GM19043 (cell line): ENCODE data around the gene PHB1.
"Not testable (repeated sequence)": the region's sequence is repeated elsewhere in the genome, so short reads cannot be mapped to it uniquely, and the experiment has no call there.

Experiments
- ATAC-seq: cut with Tn5 transposase; IDR thresholded peaks from one replicate; pipeline ENCODE4 v1.9.1; 2021; ENCODE audit warnings: low read depth; ENCODE audit not compliant: unreplicated experiment

Gene PHB1

DNA sequence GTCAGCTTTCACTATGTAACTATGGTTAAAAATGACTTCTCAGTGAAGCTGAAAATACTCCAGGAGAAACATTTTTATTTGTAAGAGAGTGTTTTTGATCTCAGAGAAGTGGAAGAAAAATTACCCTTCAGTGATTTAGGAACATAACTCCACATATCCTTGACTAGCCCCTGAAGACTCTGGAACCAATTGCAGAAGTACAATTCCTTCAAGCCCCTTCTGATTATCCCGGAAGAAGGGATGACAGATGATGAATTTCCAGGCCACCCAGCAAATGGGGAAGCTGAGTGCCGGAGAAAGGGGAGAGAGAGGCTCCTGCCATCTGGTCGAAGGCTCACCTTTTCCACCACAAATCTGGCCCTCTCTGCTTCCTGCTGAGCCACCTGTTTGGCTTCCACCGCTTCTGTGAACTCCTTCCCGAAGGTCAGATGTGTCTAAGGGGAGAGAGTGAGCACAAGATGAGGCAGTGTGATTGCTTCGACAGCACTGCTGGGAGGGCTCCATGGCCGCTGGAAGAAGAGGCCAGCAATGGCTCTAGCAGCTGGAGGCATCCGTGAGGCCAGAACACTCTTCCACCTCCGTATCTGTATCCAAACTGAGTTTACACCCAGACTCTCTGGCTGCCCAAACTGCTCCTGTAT lies 8.1 kb downstream of the PHB1 start:
- ATAC-seq = no peak

DNA sequence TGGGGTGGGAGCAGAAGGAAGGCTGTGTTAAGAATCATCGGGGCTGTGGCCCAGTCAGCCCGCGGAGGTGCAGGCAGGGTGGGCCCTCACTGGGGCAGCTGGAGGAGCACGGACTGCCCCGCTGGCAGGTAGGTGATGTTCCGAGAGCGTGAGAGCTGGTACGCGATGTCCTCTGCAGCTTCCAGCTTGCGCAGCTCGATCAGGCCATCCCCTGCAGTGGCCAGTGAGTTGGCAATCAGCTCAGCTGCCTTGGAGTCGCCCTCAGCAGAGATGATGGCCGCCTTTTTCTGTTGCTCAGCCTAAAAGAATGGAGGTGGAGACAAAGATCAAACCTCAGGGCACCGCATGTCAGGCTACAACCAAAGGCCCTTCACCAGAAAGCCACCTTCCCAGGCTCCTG lies 9.8 kb downstream of the PHB1 start:
- no peak for ATAC-seq

DNA sequence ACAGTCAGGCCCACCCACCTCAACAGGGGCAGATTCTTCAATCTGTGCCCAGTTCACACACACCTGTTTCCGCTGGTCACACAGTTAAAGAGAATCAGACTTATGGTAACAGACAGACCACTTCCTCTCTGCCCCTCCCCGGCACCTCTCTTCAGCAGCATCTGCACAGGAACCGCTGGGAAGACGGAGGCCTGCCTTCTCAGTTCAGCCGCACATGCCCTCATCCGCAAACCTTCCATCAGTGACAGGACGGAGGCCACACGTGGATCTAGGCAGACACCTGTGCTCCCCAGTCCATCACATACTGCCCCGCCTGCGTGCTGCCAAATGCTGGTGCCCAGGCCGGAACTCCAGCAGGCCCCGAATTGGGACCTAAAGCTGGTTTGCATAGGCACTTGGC lies 10.3 kb downstream of the PHB1 start:
- no peak for ATAC-seq

DNA sequence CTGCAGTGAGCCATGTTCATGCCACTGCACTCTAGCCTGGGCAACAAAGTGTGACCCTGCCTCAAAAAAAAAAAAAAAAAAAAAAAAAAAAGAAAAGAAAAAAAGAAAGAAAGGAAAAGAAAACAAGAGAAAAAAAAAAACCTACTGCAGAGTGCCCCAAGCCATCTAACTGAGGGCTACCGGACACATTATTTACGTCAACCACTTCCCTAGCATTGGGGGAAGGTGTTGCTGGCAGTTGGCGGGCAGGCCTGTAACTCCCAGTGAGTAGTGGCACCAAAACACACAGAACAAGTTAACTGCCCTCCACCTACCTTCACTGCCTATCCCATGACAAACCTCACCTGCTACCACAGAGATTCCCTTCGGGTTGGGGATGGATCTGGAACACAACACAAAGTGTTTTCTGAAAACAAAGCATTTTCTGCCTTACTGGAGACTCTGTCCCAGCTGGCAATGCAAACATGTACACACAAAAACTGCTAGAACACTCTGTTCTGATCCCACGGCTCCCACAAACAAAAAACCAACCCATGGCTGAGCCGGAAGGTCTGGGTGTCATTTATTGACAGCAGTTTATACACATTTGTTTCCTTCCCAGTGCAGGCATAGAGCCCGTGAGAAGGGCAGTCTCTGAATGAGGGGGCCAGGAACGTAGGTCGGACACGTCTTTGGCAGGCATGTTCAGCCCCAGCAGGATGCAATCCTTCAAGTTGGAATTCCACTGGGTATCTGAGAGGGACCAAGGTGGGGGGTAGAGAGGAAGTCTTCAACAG lies 11.0 kb downstream of the PHB1 start:
- ATAC-seq = no peak

DNA sequence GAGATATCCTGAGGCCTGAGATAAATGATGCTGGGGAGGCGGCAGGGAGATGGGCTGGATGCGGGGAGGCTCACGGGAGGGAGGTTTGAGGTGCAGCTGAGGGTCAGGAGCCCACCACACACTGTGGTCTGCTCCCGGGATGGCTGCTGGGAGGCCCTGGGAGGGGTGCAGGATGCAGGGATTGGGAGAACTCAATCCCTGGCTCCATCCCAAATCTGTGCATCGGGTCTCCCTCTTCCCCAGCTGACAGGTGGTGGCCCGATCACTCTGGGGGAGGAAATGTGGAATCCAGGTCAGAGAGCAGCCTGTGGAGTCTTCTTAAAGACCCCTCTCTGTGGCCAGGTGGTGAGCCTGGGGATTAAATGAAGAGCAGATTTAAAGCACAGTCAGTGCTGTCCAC lies 12.0 kb downstream of the PHB1 start:
- ATAC-seq = no peak

DNA sequence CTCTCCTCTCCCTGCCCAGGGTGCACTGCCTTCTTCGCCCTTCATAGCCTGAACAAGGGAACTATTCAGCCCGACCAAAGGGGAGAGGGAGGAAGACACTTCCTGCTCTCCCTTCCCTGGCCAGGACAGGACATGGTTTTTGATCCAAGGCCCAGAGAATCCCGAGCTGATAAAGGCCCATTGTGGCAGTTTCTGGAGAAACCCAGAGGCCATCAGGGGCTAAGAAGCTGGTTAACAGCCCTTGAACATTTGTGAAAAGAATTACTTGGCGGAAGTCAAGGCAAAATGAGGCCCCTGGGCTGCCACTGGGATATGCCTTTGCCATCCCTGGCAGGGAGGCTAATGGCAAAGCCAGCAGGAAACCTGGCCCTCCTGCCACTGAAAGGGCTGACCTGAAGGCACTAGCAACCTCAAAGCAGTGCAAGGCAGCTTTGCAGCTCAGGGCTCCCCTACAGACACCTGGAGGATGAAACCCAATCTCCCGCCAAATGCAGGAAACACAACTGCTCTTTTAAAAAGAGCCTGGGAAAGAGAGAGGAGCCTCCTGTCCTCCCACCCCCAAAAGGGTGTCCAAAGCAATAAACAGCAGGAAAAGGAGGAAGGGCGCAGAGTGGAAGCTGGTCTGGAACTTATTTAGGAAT lies 12.6 kb downstream of the PHB1 start:
- no peak for ATAC-seq

DNA sequence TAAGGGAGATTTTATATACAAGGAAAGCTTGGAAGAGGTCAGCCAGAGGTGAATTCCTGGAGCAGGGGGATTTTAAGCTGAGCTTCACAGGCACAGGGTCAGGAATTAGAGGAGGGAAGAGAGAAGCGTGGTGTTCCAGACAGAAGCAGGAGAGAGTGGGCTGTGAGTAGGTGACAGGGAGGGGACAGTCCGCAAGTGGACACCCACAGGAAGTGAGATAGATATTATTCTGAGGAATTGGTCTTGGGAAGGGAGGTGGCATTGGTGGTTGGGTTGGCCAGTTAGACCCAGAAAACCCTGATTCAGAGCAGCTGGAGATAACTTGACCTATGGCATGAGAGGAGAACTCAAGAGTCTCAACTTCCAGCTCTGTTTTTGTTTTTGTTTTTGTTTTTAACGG lies 14.7 kb downstream of the PHB1 start:
- no peak for ATAC-seq

DNA sequence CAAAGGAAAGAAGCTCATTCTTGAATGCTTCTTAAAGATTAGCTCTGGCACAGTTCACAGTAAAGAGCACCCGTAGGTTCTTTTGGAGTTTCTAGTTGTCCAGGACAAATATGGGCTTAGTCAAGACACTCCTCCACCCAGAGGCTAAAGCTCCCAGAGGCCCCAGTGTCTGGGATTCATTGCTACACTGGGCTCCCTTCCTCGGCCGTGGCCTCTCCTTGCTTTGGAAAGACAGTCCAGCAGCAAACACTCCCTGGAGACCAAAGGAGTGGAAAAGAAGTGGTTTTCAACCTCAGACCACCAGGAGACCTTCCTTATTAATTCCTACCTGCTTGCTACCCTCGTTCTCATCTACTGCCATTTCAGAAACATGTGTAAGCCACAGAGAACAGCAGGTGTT lies 17.1 kb downstream of the PHB1 start:
- ATAC-seq = no peak

DNA sequence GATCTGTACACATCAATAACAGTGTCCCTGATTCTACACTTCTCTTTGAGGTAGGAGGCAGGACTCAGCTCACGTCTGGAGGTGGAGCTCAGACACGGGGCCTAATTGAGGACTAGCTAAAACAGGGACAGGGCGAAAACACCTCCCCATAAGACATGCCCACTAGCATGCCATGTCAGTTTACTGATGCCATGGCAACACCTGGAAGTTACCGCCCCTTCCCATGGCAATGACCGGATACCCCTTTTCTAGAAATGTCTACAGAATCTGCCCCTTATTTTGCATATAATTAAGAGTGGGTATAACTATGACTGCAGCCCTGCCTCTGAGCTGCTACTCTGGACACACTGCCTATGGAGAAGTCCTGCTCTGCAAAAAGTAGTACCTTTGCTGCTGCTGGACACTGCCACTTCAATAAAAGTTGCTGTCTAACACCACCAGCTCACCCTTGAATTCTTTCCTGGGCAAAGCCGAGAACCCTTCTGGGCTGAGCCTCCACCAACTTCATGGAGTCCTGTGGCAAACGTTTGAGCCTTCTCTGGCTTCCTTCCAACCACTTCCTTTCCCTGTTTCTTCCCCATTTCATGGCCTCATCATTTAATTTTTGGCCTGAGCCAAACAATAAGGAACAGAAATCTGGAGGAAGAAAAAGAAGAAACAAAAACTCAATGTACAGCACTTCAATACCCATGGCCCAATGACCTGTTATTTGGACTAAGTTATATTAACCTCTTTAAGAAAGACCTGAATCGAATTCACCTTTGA lies 21.0 kb downstream of the PHB1 start:
- ATAC-seq = no peak

DNA sequence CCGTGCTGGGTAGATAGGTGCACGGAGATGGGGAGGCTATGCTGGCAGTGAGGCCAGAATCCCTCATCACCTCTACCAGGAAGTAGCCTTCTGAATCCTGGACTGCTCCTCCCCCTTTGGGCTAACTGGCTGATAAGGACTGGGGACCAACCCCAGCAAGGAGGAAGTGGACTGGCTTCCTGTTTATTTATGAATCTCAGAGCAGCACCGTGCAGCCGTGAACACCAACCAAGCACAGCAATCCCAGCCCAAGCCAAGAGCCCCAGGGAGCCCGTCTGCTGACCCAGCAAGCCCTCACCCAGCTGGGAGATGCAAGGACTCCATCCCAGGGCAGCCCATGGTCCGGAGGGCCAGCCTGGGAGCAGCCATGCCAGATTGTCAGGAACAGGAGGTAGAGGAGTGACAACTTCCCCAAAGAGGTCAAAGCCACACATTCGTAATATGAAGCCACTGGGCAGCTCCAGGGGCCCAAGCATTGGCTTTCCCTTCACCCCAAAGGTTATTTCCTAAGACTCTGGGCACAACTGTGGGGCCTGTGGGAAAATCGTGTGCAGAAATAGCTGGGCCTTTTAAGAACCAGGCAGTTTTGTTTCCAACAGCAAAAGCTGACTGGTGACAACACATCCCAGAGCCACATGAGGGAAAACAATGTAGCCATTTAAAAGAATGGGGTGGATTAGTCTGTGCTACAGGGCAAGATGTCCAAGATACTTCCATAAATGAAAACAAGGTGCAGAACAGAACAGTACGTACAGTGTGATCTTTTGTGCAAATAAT lies 23.9 kb downstream of the PHB1 start:
- ATAC-seq = no peak

DNA sequence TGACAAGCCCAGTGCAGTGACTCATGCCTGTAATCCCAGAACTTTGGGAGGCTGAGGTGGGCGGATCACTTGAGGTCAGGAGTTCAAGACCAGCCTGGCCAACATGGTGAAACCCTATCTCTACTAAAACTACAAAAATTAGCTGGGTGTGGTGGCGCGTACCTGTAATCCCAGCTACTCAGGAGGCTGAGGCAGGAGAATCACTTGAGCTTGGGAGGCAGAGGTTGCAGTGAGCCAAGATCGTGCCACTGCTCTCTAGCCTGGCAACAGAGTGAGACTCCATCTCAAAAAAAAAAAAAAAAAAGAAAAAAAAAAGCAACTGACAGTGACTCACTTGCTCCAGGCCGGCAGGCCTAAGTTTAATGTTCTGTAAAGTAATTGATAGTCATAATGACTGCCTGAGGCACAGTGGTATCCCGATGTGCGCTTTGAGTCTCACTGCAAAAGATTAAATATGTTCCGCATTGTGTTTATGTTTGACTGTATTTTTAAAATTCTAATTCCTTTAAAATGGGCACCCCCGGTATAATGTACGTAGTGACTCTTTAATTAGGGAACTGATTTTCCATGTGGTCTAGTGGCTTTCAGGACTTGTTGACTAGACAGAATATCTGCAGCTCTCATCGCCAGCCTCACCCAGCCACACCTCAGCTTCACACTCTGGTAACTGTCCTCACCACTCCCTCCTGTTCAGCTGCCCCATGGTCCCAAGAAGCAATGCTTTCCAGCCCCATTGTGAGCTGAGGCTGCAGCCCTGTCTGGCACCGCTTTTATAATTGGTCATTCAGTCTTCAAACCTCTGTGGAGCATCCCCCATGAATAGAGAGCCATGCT lies 25.0 kb downstream of the PHB1 start:
- not testable (repeated sequence) for ATAC-seq

DNA sequence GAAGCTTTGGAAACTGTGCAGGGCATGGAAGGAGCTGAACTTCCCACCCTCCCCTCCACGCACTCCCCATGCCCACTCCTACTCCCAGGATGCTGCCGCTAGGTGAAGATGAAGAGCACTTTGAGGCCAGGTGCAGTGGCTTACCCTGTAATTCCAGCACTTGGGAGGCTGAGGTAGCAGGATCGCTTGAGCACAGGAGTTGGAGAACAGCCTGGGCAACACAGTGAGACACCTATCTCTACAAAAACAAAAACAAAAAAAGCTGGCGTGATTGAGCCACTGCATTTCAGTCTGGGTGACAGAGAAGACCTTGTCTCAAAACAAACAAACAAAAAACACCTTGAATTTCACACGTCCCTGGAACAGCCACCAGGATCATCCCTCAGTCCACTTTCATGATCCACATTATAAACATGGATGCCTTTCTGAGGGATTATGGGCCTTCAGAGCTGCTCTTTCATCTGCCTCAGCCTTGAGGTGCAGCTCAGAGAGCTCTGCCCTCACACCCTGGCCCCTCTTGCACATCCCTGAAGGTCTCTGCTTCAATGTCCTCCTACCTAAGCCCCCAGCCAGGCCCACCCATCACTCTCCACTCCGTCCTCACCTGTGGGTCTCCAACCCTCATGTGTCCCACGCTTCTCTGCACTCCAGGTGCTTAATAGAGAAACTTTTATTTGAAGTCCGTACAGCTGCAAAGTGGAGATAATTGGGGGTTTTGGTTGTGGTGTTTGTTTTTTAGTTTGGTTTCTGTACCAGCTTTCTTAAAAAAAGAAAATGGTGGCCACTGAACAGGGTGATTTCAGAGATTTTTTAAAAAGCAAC lies 25.8 kb downstream of the PHB1 start:
- no peak for ATAC-seq

DNA sequence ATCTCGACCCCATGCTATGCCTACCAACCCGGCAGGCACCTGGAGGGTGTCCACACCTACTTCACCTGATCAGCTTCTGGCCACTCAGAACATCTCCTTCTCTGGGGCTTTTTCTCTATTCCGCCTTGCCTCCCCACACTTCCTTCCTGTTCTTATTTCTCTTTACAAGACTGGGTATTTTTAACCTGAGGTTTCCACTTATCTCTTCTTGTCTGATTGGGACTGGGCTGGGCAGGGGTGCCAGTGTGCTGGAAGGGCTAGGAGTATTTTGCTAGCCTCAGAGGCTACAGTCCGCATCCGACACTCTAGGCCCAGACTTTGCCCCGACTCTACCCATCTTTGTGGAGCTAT lies 26.4 kb downstream of the PHB1 start:
- ATAC-seq = peak; percentile 60

DNA sequence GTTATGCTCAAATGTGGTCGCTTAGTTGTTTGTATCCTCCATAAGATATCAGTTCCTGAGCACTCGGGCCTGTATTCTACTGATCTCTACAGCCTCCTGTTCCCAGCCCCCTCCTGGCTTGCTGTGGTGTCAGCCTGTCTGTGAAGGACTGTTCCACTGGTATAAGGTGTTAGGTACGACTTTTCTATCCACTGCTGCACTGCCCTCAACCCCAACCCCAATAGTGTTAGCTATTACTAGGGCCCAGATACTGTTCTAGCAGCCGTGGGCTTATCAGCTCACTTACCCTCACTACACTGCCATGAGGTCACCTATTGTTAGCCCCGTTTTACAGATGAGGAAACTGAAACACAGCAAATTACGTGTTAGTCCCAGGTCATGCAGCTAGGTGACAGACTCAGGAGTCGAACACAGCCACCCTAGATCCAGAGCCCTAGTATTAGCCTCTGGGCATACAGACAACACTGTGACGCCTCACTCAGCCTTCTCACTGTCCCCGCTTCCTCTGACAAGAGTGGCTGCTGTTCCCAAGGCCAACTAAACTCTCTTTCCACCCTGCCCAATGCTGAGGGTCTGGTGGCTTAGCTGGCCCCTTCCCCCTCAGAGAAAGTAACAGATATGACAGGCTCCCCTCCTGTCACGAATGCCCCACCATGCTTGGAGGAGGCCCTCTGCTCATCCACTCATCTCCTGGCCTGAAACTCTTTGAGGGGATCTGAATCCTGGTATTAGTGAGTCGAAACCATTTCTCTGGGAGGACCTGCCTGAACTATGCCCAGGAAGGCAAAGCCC lies 27.0 kb downstream of the PHB1 start:
- no peak for ATAC-seq

DNA sequence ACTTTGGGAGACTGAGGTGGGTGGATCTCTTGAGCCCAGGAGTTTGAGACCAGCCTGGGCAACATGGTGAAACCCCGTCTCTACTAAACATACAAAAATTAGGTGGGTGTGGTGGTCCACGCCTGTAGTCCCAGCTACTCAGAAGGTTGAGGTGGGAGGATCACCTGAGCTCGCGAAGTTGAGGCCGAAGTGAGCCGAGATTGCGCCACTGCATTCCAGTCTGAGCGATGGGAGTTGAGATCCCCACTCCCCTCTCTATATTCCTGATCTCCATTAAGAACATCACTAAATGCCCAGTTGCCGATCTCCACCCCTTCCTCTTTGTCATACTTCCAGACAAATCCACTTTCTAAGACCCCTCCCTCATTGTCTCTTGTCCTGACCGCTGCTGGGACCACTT lies 28.3 kb downstream of the PHB1 start:
- ATAC-seq = no peak

DNA sequence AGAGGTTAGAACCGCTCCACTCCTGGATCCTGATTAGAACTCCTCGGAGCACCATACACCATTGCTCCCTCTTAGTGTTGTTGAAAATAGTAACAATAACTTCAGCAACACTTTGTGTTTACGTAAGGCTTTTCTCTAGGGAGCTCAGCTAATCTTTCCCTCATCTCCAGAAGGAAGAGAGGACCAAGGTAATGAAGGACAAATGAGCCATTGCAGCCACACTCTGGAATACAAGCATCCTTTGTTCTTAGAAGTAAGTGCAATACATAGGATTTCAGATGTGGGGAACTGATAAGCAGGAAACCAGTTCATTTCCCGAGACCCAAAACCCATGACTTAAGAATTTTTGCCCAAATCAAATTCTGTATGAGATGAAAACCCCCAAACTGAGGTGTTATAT lies 29.7 kb downstream of the PHB1 start:
- ATAC-seq = no peak

DNA sequence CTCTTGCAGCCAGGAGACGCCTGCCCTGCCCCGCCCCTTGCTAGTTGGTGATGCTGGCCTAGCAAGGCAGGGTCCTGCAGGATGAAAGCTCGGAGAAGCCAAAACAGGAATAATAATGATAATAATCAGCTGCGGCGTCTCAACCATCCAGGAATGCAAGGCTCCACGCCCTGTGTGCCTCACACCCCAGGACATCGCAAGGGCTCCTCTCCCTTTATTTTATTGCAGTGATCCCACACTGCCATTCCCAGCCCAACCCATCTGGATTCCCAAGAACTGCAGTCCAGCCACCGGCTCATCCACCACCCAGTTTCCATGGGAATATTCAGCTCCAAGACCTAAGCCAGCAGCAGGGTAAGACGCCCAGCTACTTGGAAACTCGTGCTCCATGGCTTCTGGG lies 31.6 kb downstream of the PHB1 start:
- no peak for ATAC-seq

DNA sequence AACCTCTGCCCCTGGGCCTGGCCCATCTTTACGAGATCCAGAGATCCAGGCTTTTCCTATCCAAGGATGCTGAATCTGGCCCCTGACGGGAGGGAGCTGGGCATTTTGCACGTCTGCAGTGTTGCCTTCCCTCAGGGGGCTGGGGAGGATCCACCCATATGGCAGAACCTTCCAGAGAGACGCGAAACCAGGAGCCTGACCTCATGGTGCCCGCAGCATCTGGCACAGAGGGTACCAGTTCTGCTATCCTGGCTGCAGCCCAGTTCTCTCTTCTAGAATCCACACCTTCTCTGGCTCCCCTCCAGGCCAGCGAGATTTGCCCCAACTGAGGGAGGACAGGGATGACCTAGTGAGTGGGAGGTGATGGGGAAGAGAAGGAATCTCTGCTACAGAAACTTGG lies 32.1 kb downstream of the PHB1 start:
- no peak for ATAC-seq
